Sigmoid colon (tissue), 4 donors: ENCODE measurements around the gene ARHGEF18.

ENCODE experiments used
- CTCF ChIP-seq, 4 experiments: fragments of 450-650 bp in 3 of 4; fragments of 200-600 bp in 1 of 4; IDR thresholded peaks; one replicate each; pipeline ENCODE4 v1.5.1; 2016 to 2019; ENCODE audit warnings: antibody characterized with exemption in 4 of 4, mild to moderate bottlenecking in 3 of 4, moderate library complexity in 2 of 4
- POLR2A ChIP-seq, 2 donors: fragments of 450-650 bp; IDR thresholded peaks; one replicate each; pipeline ENCODE4 v1.6.1; 2016; ENCODE audit warnings: antibody characterized with exemption in 2 of 2, mild to moderate bottlenecking in 2 of 2, moderate library complexity in 2 of 2
- POLR2AphosphoS5 ChIP-seq, 4 donors: sonication (generic); formaldehyde crosslinking; IDR thresholded peaks; one replicate each; pipeline ENCODE4 v1.6.1; 2017; ENCODE audit warnings: antibody characterized with exemption in 4 of 4

- no peak for TF ChIP-seq CTCF (IDR thresholded peaks at IDR 0.05)
- no peak for TF ChIP-seq POLR2A (IDR thresholded peaks at IDR 0.05)
- TF ChIP-seq POLR2AphosphoS5 (IDR thresholded peaks at IDR 0.05): no peak
Measured at GRCh38 chr19:7395360-7396066, 46.8 kb downstream of the ARHGEF18 start.
